HEK293T (cell line): ENCODE data around the gene APOBEC2.

Experiments used
- ARNT ChIP-seq: fragments of 450-650 bp; IDR thresholded peaks from 2 replicates; pipeline ENCODE4 v1.6.1; 2017; ENCODE audit warnings: mild to moderate bottlenecking
- BHLHE40 ChIP-seq: fragments of 450-650 bp; IDR thresholded peaks from 2 replicates; pipeline ENCODE4 v1.6.1; 2016; ENCODE audit warnings: mild to moderate bottlenecking, moderate library complexity, borderline replicate concordance
- FOXA1 ChIP-seq: fragments of 450-650 bp; IDR thresholded peaks from 2 replicates; pipeline ENCODE4 v1.6.1; 2016; ENCODE audit warnings: mild to moderate bottlenecking
- FOXM1 ChIP-seq: fragments of 450-650 bp; IDR thresholded peaks from 2 replicates; pipeline ENCODE4 v1.6.1; 2017; ENCODE audit warnings: mild to moderate bottlenecking, borderline replicate concordance
- SP1 ChIP-seq: fragments of 450-650 bp; IDR thresholded peaks from 2 replicates; pipeline ENCODE4 v1.6.1; 2017
- SUZ12 ChIP-seq: fragments of 450-650 bp; IDR thresholded peaks from 2 replicates; pipeline ENCODE4 v1.6.1; 2016; ENCODE audit warnings: mild to moderate bottlenecking
- TARDBP ChIP-seq: fragments of 450-650 bp; IDR thresholded peaks from 2 replicates; pipeline ENCODE4 v1.6.1; 2016
- TF ChIP-seq, protein P1 (sequence below): fragments of 450-650 bp; IDR thresholded peaks from 2 replicates; pipeline ENCODE4 v1.6.1; 2016

DNA sequence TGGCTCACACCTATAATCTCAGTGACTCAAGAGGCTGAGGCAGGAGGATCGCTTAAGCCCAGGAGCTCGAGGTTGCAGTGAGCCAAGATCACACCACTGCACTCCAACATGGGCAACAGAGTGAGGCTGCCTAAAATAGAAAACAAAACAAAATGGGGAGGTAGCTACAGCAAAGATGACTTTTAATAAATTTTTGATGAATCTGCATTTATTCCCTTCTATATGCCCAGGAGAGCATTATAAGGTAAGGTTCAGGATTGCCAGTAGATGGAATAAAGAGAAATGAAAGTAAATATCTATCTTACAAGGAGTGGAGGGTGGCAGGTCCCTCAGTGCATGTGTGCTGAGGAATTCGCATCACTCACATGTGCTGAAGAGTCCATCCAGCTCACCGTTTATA is 38.2 kb upstream of the APOBEC2 start:
- TF ChIP-seq, protein P1, sequence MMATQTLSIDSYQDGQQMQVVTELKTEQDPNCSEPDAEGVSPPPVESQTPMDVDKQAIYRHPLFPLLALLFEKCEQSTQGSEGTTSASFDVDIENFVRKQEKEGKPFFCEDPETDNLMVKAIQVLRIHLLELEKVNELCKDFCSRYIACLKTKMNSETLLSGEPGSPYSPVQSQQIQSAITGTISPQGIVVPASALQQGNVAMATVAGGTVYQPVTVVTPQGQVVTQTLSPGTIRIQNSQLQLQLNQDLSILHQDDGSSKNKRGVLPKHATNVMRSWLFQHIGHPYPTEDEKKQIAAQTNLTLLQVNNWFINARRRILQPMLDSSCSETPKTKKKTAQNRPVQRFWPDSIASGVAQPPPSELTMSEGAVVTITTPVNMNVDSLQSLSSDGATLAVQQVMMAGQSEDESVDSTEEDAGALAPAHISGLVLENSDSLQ, result no peak
- TF ChIP-seq FOXM1 (no peak), SUZ12 (no peak), FOXA1 (no peak), BHLHE40 (no peak), ARNT (no peak), SP1 (no peak), TARDBP (no peak)
